NCI-H2196 treated with DMSO at 0.1 percent for 48 hours (cell line): ENCODE measurements around the gene ALKBH4.
A peak's percentile ranks its signal among the peaks of the same experiment; 100 is the strongest.
"Not testable (repeated sequence)": the region's sequence is repeated elsewhere in the genome, so short reads cannot be mapped to it uniquely, and the experiment has no call there.

Experiments used
- DNase-seq: peaks from one replicate; lab custom pipeline; 2025; ENCODE audit not compliant: unreplicated experiment; lab: John Stamatoyannopoulos, UW

The ALKBH4 gene

GRCh38 chr7:102455596-102455995, 9.1 kb downstream of the ALKBH4 start:
- DNase-seq: no peak

- not testable (repeated sequence) for DNase-seq
These were observed 9.7 kb downstream of the ALKBH4 start for GRCh38 chr7:102454932-102455331.

GRCh38 chr7:102454468-102454867, 10.2 kb downstream of the ALKBH4 start:
- no peak for DNase-seq

GRCh38 chr7:102453319-102453718, 11.3 kb downstream of the ALKBH4 start:
- no peak for DNase-seq

GRCh38 chr7:102452451-102452850, 12.2 kb downstream of the ALKBH4 start:
- no peak for DNase-seq

GRCh38 chr7:102451371-102452054, 13.2 kb downstream of the ALKBH4 start:
- DNase-seq: no peak

- DNase-seq: no peak
These were observed 14.4 kb downstream of the ALKBH4 start for GRCh38 chr7:102450242-102450641.

GRCh38 chr7:102449136-102449535, 15.5 kb downstream of the ALKBH4 start:
- no peak for DNase-seq

GRCh38 chr7:102447311-102447710, 17.4 kb downstream of the ALKBH4 start:
- no peak for DNase-seq

GRCh38 chr7:102446387-102447156, 18.1 kb downstream of the ALKBH4 start:
- DNase-seq: no peak

- no peak for DNase-seq
These were observed 19.0 kb downstream of the ALKBH4 start for GRCh38 chr7:102445674-102446071.

GRCh38 chr7:102444961-102445673, 19.5 kb downstream of the ALKBH4 start:
- DNase-seq: no peak

- DNase-seq: peak; percentile 36
These were observed 24.5 kb downstream of the ALKBH4 start for GRCh38 chr7:102439963-102440795.

GRCh38 chr7:102436118-102436517, 28.5 kb downstream of the ALKBH4 start:
- no peak for DNase-seq

GRCh38 chr7:102434039-102434486, 30.6 kb downstream of the ALKBH4 start:
- DNase-seq: no peak

- peak; percentile 29 for DNase-seq
These were observed 31.2 kb downstream of the ALKBH4 start, which contains the start of gene ORAI2 for GRCh38 chr7:102433219-102434038. Gene ORAI2, plus strand, starts transcription at chr7:102433575. Its CDS starts 5,382 bp downstream, at chr7:102438957.

- DNase-seq: no peak
These were observed 32.0 kb downstream of the ALKBH4 start for GRCh38 chr7:102432442-102433218.

- peak; percentile 13 for DNase-seq
These were observed 32.9 kb downstream of the ALKBH4 start for GRCh38 chr7:102431617-102432298.
